HFF-Myc (cell line): ENCODE results near the gene CCL28.

Experiments used
- DNase-seq: peaks from one replicate; pipeline ENCODE4 v3.0.0-alpha.2; 2011; ENCODE audit warnings: low read depth; ENCODE audit errors: extremely low read depth
- H3K4me3 ChIP-seq: replicated peaks from 2 replicates; pipeline ENCODE4 v1.5.1; 2011; ENCODE audit warnings: low read depth, mild to moderate bottlenecking, control low read depth, low read length
- CTCF ChIP-seq: IDR thresholded peaks from 2 replicates; pipeline ENCODE4 v1.5.1; 2012; ENCODE audit warnings: mild to moderate bottlenecking, low read depth, low read length, control low read depth; ENCODE audit errors: missing control alignments

CCL28 gene

GRCh38 chr5:43358301-43358700 is 53.9 kb downstream of the CCL28 start:
- H3K4me3 ChIP-seq = no peak overlapping the region
- DNase-seq = no peak
- TF ChIP-seq CTCF = no peak

- no peak for TF ChIP-seq CTCF
- no peak overlapping the region for H3K4me3 ChIP-seq
- DNase-seq = no peak
These were observed 54.3 kb downstream of the CCL28 start for GRCh38 chr5:43357878-43358281.

- no peak overlapping the region for H3K4me3 ChIP-seq
- no peak for DNase-seq
- no peak for TF ChIP-seq CTCF
These were observed 55.1 kb downstream of the CCL28 start for GRCh38 chr5:43357067-43357466.

GRCh38 chr5:43354774-43355173 is 57.4 kb downstream of the CCL28 start:
- TF ChIP-seq CTCF = no peak
- no peak for DNase-seq
- no peak overlapping the region for H3K4me3 ChIP-seq

- no peak overlapping the region for H3K4me3 ChIP-seq
These were observed 58.5 kb downstream of the CCL28 start for GRCh38 chr5:43353668-43354067.

GRCh38 chr5:43352915-43353314 is 59.3 kb downstream of the CCL28 start:
- no peak for TF ChIP-seq CTCF
- no peak overlapping the region for H3K4me3 ChIP-seq
- no peak for DNase-seq

More at GRCh38 chr5:43353668-43354067, 58.5 kb downstream of the CCL28 start:
- DNase-seq = no peak
- TF ChIP-seq CTCF = no peak

- H3K4me3 ChIP-seq = no peak overlapping the region
- no peak for DNase-seq
- TF ChIP-seq CTCF = no peak
These were observed 60.1 kb downstream of the CCL28 start for GRCh38 chr5:43352131-43352530.
